Measurements from ENCODE around the gene TMEM248.
"Not testable (repeated sequence)": the region's sequence is repeated elsewhere in the genome, so short reads cannot be mapped to it uniquely, and the experiment has no call there.

The TMEM248 gene

GRCh38 chr7:66905689-66906088 lies 15.3 kb upstream of the TMEM248 start:
- peak; percentile 16 for DNase-seq
- in situ Hi-C loops (cut with MboI; ENCODE audit: low pct_unique_long_range_greater_than_20kb, low sequenced_read_pairs): no loop called here

- in situ Hi-C loops (cut with MboI; ENCODE audit: low pct_unique_long_range_greater_than_20kb, low sequenced_read_pairs): no loop called here
- DNase-seq: no peak
Observed at GRCh38 chr7:66907731-66908130, 13.3 kb upstream of the TMEM248 start.

GRCh38 chr7:66908598-66908997 lies 12.4 kb upstream of the TMEM248 start:
- in situ Hi-C loops (cut with MboI; ENCODE audit: low pct_unique_long_range_greater_than_20kb, low sequenced_read_pairs): not testable (repeated sequence)

GRCh38 chr7:66910789-66911188 lies 10.2 kb upstream of the TMEM248 start:
- in situ Hi-C loops (cut with MboI; ENCODE audit: low pct_unique_long_range_greater_than_20kb, low sequenced_read_pairs): no loop called here
- DNase-seq: no peak

More at GRCh38 chr7:66908598-66908997, 12.4 kb upstream of the TMEM248 start:
- DNase-seq: not testable (repeated sequence)

- in situ Hi-C loops (cut with MboI; ENCODE audit: low pct_unique_long_range_greater_than_20kb, low sequenced_read_pairs); DNase-seq: not testable (repeated sequence)
Observed at GRCh38 chr7:66911191-66911590, 9.8 kb upstream of the TMEM248 start.

GRCh38 chr7:66912195-66912594 lies 8.8 kb upstream of the TMEM248 start:
- no peak for DNase-seq
- in situ Hi-C loops (cut with MboI; ENCODE audit: low pct_unique_long_range_greater_than_20kb, low sequenced_read_pairs): no loop called here

- in situ Hi-C loops (cut with MboI; ENCODE audit: low pct_unique_long_range_greater_than_20kb, low sequenced_read_pairs): no loop called here
- no peak for DNase-seq
Observed at GRCh38 chr7:66913118-66914037, 7.6 kb upstream of the TMEM248 start.

GRCh38 chr7:66917904-66918303 lies 3.1 kb upstream of the TMEM248 start:
- in situ Hi-C loops (cut with MboI; ENCODE audit: low pct_unique_long_range_greater_than_20kb, low sequenced_read_pairs); DNase-seq: not testable (repeated sequence)

GRCh38 chr7:66919304-66919703 lies 1.7 kb upstream of the TMEM248 start:
- in situ Hi-C loops (cut with MboI; ENCODE audit: low pct_unique_long_range_greater_than_20kb, low sequenced_read_pairs): no loop called here
- DNase-seq: no peak

- no peak for DNase-seq
- in situ Hi-C loops (cut with MboI; ENCODE audit: low pct_unique_long_range_greater_than_20kb, low sequenced_read_pairs): no loop called here
Observed at GRCh38 chr7:66919704-66920103, 1.3 kb upstream of the TMEM248 start.

GRCh38 chr7:66920256-66920655 lies 769 bp upstream of the TMEM248 start:
- in situ Hi-C loops (cut with MboI; ENCODE audit: low pct_unique_long_range_greater_than_20kb, low sequenced_read_pairs): no loop called here

GRCh38 chr7:66921396-66921917 lies 432 bp downstream of the TMEM248 start:
- in situ Hi-C loops (cut with MboI; ENCODE audit: low pct_unique_long_range_greater_than_20kb, low sequenced_read_pairs): no loop called here
- DNase-seq: peak; percentile 12

More at GRCh38 chr7:66920256-66920655, 769 bp upstream of the TMEM248 start:
- DNase-seq: peak; percentile 14

GRCh38 chr7:66921918-66922486 lies 977 bp downstream of the TMEM248 start:
- in situ Hi-C loops (cut with MboI; ENCODE audit: low pct_unique_long_range_greater_than_20kb, low sequenced_read_pairs): no loop called here
- peak; percentile 53 for DNase-seq

GRCh38 chr7:66925255-66925654 lies 4.2 kb downstream of the TMEM248 start:
- DNase-seq: no peak
- in situ Hi-C loops (cut with MboI; ENCODE audit: low pct_unique_long_range_greater_than_20kb, low sequenced_read_pairs): no loop called here

- no peak for DNase-seq
- in situ Hi-C loops (cut with MboI; ENCODE audit: low pct_unique_long_range_greater_than_20kb, low sequenced_read_pairs): no loop called here
Observed at GRCh38 chr7:66927348-66927948, 6.4 kb downstream of the TMEM248 start.

- no peak for DNase-seq
- in situ Hi-C loops (cut with MboI; ENCODE audit: low pct_unique_long_range_greater_than_20kb, low sequenced_read_pairs): no loop called here
Observed at GRCh38 chr7:66928388-66928787, 7.4 kb downstream of the TMEM248 start.

- no peak for DNase-seq
- in situ Hi-C loops (cut with MboI; ENCODE audit: low pct_unique_long_range_greater_than_20kb, low sequenced_read_pairs): no loop called here
Observed at GRCh38 chr7:66929165-66929564, 8.1 kb downstream of the TMEM248 start.

GRCh38 chr7:66929935-66930334 lies 8.9 kb downstream of the TMEM248 start:
- in situ Hi-C loops (cut with MboI; ENCODE audit: low pct_unique_long_range_greater_than_20kb, low sequenced_read_pairs): no loop called here
- no peak for DNase-seq

GRCh38 chr7:66930341-66930740 lies 9.3 kb downstream of the TMEM248 start:
- peak; percentile 28 for DNase-seq

GRCh38 chr7:66933469-66933868 lies 12.4 kb downstream of the TMEM248 start:
- in situ Hi-C loops (cut with MboI; ENCODE audit: low pct_unique_long_range_greater_than_20kb, low sequenced_read_pairs): no loop called here

More at GRCh38 chr7:66930341-66930740, 9.3 kb downstream of the TMEM248 start:
- in situ Hi-C loops (cut with MboI; ENCODE audit: low pct_unique_long_range_greater_than_20kb, low sequenced_read_pairs): no loop called here

More at GRCh38 chr7:66933469-66933868, 12.4 kb downstream of the TMEM248 start:
- no peak for DNase-seq

Data from KBM-7 (cell line).